Immature natural killer cell (primary cell): ENCODE measurements around the gene DENND10. TPM values are rescaled to one million over a fixed set of nuclear protein-coding genes. Genes with fewer than 3 reads are reported as not detected.

Experiments used
- DNase-seq, 3 donors: peaks; one replicate each; pipeline ENCODE4 v3.0.0; 2022; ENCODE audit warnings: mixed read lengths in 1 of 3
- H3K27ac Mint-ChIP-seq, 6 donors: one replicate each; pipeline ENCODE4 v1.8.0; 2020; ENCODE audit warnings: mixed read lengths in 6 of 6, mild to moderate bottlenecking in 5 of 6, inconsistent platforms in 4 of 6, moderate library complexity in 3 of 6
- H3K27me3 Mint-ChIP-seq, 3 donors: one replicate each; pipeline ENCODE4 v1.8.0; 2020 to 2021; ENCODE audit warnings: low read depth in 3 of 3, mild to moderate bottlenecking in 3 of 3, mixed read lengths in 3 of 3, moderate library complexity in 3 of 3, inconsistent platforms in 1 of 3
- H3K36me3 Mint-ChIP-seq, 3 donors: one replicate each; pipeline ENCODE4 v1.8.0; 2020; ENCODE audit warnings: mixed read lengths in 3 of 3, inconsistent platforms in 2 of 3, mild to moderate bottlenecking in 2 of 3
- H3K4me1 Mint-ChIP-seq, 2 donors: one replicate each; pipeline ENCODE4 v1.8.0; 2020; ENCODE audit warnings: inconsistent platforms in 2 of 2, mild to moderate bottlenecking in 2 of 2, mixed read lengths in 2 of 2, moderate library complexity in 1 of 2
- H3K4me3 Mint-ChIP-seq, 5 donors: one replicate each; pipeline ENCODE4 v1.8.0; 2020; ENCODE audit warnings: mild to moderate bottlenecking in 5 of 5, mixed read lengths in 5 of 5, inconsistent platforms in 3 of 5, moderate library complexity in 3 of 5
- H3K9me3 Mint-ChIP-seq, 6 donors: one replicate each; pipeline ENCODE4 v1.8.0; 2020; ENCODE audit warnings: mild to moderate bottlenecking in 6 of 6, mixed read lengths in 6 of 6, inconsistent platforms in 4 of 6, moderate library complexity in 3 of 6
- polyA plus RNA-seq, 3 donors: library from polyadenylated mRNA; unstranded; fragments of 300-500 nt; fragmentation: Illumina TruSeq; gene quantifications; one replicate each; pipeline ENCODE4 v1.2.3, GENCODE V29; 2021

The DENND10 gene, protein sequence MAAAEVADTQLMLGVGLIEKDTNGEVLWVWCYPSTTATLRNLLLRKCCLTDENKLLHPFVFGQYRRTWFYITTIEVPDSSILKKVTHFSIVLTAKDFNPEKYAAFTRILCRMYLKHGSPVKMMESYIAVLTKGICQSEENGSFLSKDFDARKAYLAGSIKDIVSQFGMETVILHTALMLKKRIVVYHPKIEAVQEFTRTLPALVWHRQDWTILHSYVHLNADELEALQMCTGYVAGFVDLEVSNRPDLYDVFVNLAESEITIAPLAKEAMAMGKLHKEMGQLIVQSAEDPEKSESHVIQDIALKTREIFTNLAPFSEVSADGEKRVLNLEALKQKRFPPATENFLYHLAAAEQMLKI
- polyA plus RNA-seq = 10 to 100 TPM; 26.2 to 37.4 (median 36.9) TPM

DNA sequence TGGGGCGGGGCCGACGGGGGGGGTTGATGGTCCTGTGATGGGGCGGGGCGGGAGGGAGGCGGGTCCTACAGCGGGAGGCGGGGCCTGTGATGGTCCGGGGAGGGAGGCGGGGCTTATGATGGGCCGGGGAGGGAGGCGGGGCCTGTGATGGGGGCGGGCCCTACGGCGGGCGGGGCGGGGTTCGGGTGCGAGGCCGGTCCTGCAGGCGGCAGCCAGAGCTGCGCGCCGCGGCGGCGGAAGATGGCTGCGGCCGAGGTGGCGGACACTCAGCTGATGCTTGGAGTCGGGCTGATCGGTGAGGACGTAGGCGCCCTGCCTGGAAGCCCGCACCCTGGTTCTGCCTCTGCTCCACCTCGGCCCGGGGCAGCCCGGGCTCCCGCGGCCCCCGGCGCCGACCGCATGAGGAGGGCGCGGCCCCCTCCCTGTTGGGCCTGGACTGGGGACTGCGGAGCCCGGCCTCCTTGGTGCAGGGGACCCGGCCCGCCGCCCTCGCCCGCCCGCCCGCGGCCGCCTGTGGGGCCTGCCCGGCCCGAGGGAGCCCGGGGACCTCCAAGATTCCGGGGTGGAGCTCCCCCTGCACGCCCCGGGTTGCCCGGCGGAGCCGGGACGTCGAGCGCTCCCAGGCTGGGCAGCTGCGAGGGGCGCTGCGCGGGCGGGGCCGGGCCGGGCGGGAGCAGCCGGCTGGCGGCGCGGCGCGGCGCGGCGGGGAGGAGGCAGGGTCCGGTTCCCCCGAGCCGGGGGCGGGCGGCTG, at the start of gene DENND10:
DENND10 (plus strand) TSS at position 211 of the 751 bp plus-strand sequence; CDS start at position 241, 30 bp downstream.
- H3K27ac Mint-ChIP-seq = peak within 1 kb of the TSS; percentile 31 to 91 (median 87)
- peaks cover 24 to 31% of the 10 kb centered on the region in 2 donors for H3K4me1 Mint-ChIP-seq
- H3K36me3 Mint-ChIP-seq = peaks cover 0 to 3% (median 1%) of the 10 kb centered on the region in 3 donors
- no peaks in the 10 kb centered on the region for H3K9me3 Mint-ChIP-seq
- H3K27me3 Mint-ChIP-seq = peaks cover 1 to 4% (median 3%) of the 10 kb centered on the region in 3 donors
- peak within 1 kb of the TSS; percentile 69 to 86 (median 83) for H3K4me3 Mint-ChIP-seq
- DNase-seq = peak; percentile 80 to 83 (median 82)

DNA sequence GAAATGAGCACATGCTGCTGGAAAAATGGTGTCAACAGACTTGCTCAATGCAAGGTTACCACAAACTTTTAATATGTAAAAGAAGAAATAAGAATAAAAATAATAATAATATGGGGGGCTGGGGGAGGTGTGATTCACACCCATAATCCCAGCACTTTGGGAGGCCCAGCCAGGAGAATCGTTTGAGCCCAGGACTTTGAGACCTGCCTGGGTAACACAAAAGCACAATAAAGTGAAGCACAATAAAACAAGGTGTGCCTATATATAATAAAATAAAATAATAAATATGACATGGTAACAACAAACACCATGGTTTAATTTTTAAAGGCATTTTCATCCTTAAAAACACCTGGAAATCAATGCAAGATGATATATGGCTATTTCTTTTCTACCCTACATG, 48.4 kb upstream of the DENND10 start:
- no peak overlapping the region for H3K4me3 Mint-ChIP-seq
- H3K36me3 Mint-ChIP-seq = peaks cover 27 to 65% (median 44%) of the 10 kb centered on the region in 3 donors
- no peak for DNase-seq
- peaks cover 3 to 26% of the 10 kb centered on the region in 2 donors for H3K4me1 Mint-ChIP-seq
- no peaks in the 10 kb centered on the region for H3K9me3 Mint-ChIP-seq
- H3K27ac Mint-ChIP-seq = no peak overlapping the region
- peaks cover 0 to 5% (median 0%) of the 10 kb centered on the region in 3 donors for H3K27me3 Mint-ChIP-seq

DNA sequence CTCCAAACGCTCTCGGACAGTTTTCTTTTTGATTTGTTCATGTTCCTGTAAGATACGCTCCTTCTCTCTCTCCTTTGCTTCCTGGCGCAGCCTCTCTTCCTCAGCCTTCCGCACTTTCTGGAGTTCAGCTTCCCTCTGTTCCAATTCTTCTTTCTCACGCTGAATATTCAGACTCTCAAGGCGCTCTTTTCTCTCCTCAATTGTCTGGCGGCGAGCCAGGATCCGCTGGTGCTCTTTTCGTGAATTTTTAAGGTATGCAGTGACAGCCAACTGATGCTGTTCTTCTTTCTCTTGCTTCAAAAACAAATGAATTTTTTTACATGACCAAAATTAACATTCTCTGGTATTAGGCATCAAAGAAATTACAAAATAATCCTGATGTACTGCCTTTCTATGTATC, 45.9 kb upstream of the DENND10 start:
- no peak overlapping the region for H3K4me3 Mint-ChIP-seq
- no peak for DNase-seq
- no peaks in the 10 kb centered on the region for H3K9me3 Mint-ChIP-seq
- peaks cover 25 to 47% (median 27%) of the 10 kb centered on the region in 3 donors for H3K36me3 Mint-ChIP-seq
- H3K27me3 Mint-ChIP-seq = peaks cover 0 to 5% (median 0%) of the 10 kb centered on the region in 3 donors
- H3K4me1 Mint-ChIP-seq = peaks cover 7 to 22% of the 10 kb centered on the region in 2 donors
- peak overlapping the region in 1 of 6 donors; percentile 43 for H3K27ac Mint-ChIP-seq

DNA sequence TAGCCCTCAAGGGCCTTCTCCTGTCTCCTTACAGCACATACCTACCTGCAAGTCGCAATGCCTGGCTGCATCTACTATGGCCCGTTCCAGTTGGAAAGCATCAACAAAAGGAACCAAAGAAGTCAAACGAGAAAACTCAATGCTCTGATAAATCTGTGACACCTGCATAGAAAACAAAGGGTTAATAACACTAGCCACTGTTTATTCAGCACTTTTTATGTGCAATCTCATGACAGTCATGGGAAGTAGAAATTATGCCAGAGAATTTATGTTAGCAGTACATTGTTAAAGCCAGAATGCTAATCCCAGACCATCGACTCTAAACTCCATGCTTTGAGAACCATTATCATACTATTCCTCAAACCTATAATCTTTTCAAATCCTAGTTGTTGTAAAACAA, 44.4 kb upstream of the DENND10 start:
- Mint-ChIP-seq H3K4me3 (no peak overlapping the region), H3K9me3 (no peaks in the 10 kb centered on the region)

DNA sequence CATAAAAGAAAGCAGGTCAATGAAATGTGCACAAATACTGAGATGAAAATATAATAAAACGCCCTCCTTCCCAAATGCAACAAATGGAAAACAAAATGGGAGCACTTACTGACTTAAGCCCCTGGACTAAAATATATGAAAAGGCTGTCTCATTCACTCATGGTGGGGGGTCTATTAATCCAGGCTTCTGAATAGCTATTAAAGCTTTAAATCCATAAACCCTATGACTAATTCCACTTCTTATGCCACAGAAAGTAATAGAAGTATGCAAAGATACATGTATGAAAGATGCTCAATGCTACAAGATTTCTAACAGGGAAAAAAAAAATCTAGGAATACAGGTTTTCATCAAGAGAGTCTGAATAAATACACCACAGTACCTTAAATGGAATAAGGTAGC, 43.8 kb upstream of the DENND10 start:
- H3K4me3 Mint-ChIP-seq = no peak overlapping the region
- DNase-seq = no peak
- H3K27me3 Mint-ChIP-seq = peaks cover 0 to 6% (median 5%) of the 10 kb centered on the region in 3 donors
- H3K27ac Mint-ChIP-seq = no peak overlapping the region
- H3K4me1 Mint-ChIP-seq = peaks cover 9 to 28% of the 10 kb centered on the region in 2 donors
- peaks cover 26 to 58% (median 37%) of the 10 kb centered on the region in 3 donors for H3K36me3 Mint-ChIP-seq
- H3K9me3 Mint-ChIP-seq = no peaks in the 10 kb centered on the region

More for the DNA sequence above, 44.4 kb upstream of the DENND10 start:
- no peak for DNase-seq
- Mint-ChIP-seq H3K4me1 (peaks cover 7 to 28% of the 10 kb centered on the region in 2 donors), H3K36me3 (peaks cover 22 to 59% (median 32%) of the 10 kb centered on the region in 3 donors), H3K27ac (peak overlapping the region in 1 of 6 donors; percentile 34), H3K27me3 (peaks cover 0 to 7% (median 6%) of the 10 kb centered on the region in 3 donors)

DNA sequence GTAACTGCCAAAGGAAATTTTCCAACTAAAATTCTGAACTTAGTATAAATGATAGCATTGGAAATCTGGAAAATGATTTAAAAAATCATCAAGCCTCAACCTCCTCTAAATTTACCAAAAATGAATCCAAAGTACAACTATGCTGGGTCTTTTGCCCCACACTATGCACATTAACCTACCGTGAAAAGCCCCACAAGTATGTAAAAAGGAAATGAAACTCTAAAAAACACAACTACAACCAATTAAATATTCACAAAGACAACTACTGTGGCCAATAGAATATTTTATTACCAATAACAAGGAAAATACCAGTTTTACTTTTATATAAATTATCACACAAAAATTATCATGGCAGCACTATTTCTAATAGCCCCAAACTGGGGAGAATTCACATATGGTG, 42.6 kb upstream of the DENND10 start:
- no peak for DNase-seq
- Mint-ChIP-seq H3K36me3 (peaks cover 24 to 62% (median 42%) of the 10 kb centered on the region in 3 donors), H3K4me3 (no peak overlapping the region), H3K27me3 (peaks cover 0 to 6% (median 6%) of the 10 kb centered on the region in 3 donors), H3K4me1 (peaks cover 11 to 28% of the 10 kb centered on the region in 2 donors), H3K27ac (peak overlapping the region in 3 of 6 donors; percentile 30 to 43 (median 40)), H3K9me3 (no peaks in the 10 kb centered on the region)

DNA sequence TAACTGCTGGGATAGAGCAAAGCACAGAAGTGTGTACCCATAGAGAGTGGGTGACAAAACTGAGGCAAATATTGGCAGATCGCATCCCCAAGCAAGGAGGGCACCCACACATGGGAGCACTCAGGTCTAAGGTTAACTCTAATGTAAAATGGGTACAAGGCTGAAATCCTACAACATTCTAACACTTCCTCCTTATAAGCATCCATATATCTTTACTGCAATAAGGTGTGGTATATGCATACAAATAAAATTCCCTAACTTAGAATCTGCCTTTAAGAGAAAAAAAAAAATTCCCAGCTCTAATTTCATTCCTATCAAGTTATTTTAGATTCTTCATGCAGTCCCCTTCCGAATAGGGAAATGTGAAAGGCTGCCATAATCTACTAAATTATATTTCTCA, 42.0 kb upstream of the DENND10 start:
- Mint-ChIP-seq H3K9me3 (no peaks in the 10 kb centered on the region), H3K4me3 (no peak overlapping the region), H3K36me3 (peaks cover 19 to 62% (median 36%) of the 10 kb centered on the region in 3 donors), H3K27me3 (peaks cover 0 to 6% (median 6%) of the 10 kb centered on the region in 3 donors), H3K27ac (peak overlapping the region in 2 of 6 donors; percentile 30 to 43), H3K4me1 (peaks cover 11 to 28% of the 10 kb centered on the region in 2 donors)
- no peak for DNase-seq

DNA sequence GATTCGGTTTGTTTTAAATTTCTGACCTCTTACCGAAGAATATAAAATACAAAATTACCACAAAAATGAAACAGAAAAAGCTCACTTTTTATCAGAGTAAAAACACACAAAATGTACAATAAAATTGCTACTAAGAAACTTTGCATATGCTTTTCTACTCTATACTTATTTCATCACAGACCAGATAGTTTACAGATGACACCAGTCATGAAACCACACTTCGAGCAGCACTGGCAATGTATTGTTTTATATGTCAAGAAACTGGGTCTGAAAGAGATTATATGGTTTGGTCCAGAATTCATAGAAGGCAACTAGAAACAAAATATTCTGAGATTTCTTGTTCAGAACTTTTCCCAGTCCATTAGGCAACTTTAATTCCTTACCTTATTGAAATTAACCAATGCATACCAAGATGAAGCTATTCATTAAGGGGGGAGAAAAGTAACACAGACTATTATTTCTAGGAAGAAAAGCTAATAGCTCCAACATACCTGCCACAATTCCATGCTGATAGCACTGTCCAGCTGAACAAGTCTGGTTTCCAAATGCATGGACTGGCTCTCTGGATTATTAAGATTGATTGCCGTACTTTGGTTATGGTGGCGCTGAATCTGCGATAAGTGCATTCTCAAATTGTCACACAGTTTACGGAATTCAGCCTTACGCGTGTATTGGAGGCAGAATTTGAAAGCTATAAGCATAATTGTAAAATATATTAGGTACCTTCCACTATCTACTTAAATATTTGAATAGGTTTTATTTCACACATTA, 33.3 kb upstream of the DENND10 start:
- no peak for DNase-seq
- peaks cover 0 to 2% (median 0%) of the 10 kb centered on the region in 3 donors for H3K27me3 Mint-ChIP-seq
- peaks cover 30 to 37% of the 10 kb centered on the region in 2 donors for H3K4me1 Mint-ChIP-seq
- no peak overlapping the region for H3K4me3 Mint-ChIP-seq
- H3K9me3 Mint-ChIP-seq = no peaks in the 10 kb centered on the region
- peak overlapping the region in 2 of 6 donors; percentile 7 to 12 for H3K27ac Mint-ChIP-seq
- H3K36me3 Mint-ChIP-seq = peaks cover 15 to 42% (median 27%) of the 10 kb centered on the region in 3 donors

DNA sequence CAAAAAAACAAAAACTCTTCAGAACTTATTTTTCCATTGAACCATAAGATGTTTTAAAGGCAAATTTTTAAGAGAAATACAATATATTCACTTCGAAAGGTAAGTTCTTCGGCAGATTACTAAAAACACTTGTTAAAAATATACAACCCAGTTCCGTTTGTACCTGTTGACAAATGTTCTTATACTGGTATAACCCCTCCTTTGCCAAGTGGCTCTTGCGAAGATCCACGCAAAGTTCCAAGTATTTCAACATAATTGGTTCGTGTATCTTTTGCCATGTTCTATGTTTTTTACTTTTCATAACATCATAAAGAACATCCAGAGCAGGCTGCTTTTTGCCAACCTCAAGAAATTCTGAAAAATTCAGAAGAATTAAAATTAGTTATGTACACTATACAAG, 30.3 kb upstream of the DENND10 start:
- peaks cover 15 to 33% (median 23%) of the 10 kb centered on the region in 3 donors for H3K36me3 Mint-ChIP-seq
- H3K4me1 Mint-ChIP-seq = peaks cover 49 to 58% of the 10 kb centered on the region in 2 donors

DNA sequence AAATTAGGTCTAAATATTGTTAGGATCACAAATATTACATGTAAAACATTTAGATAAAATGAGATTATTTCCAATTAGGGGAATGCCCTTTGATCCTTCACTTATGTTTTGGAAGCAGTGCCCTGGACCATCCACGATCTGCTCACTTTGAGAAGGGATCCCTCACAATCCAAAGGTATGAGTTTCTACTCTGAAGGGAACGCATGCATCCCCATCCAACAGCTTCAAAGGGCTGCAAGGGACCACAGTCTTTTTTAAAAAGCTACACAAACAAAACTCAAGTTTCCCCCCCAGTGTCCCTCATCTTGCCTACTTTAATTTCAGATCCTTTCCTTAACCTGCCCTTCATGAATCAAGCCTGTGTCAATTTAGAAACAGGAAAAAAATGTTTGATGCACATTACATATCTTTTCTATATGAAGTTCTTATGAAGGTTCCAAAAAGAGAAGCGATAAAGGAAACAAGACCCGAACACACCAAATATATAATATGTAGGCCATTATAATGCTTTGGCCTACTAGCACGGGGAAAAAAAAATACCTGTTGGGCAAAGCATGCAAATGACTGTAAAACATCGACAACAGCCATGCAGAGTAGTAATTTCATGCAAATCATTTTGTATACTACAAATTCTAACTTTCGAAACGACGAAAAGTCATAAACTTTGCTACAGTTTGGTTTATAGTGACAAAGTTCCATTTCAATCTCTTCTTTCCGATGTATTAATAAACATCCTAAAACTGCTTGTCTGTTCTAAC, 25.3 kb upstream of the DENND10 start:
- Mint-ChIP-seq H3K4me1 (peaks cover 56 to 66% of the 10 kb centered on the region in 2 donors), H3K36me3 (no peaks in the 10 kb centered on the region), H3K4me3 (peak overlapping the region; percentile 96 to 98 (median 97)), H3K27ac (peak overlapping the region; percentile 94 to 100 (median 98)), H3K27me3 (peaks cover 10 to 22% (median 22%) of the 10 kb centered on the region in 3 donors), H3K9me3 (no peaks in the 10 kb centered on the region)
- no peak for DNase-seq

More for the DNA sequence above, 30.3 kb upstream of the DENND10 start:
- DNase-seq = no peak
- H3K9me3 Mint-ChIP-seq = no peaks in the 10 kb centered on the region
- no peak overlapping the region for H3K4me3 Mint-ChIP-seq
- H3K27ac Mint-ChIP-seq = peak overlapping the region in 5 of 6 donors; percentile 9 to 59 (median 53)
- H3K27me3 Mint-ChIP-seq = no peaks in the 10 kb centered on the region

DNA sequence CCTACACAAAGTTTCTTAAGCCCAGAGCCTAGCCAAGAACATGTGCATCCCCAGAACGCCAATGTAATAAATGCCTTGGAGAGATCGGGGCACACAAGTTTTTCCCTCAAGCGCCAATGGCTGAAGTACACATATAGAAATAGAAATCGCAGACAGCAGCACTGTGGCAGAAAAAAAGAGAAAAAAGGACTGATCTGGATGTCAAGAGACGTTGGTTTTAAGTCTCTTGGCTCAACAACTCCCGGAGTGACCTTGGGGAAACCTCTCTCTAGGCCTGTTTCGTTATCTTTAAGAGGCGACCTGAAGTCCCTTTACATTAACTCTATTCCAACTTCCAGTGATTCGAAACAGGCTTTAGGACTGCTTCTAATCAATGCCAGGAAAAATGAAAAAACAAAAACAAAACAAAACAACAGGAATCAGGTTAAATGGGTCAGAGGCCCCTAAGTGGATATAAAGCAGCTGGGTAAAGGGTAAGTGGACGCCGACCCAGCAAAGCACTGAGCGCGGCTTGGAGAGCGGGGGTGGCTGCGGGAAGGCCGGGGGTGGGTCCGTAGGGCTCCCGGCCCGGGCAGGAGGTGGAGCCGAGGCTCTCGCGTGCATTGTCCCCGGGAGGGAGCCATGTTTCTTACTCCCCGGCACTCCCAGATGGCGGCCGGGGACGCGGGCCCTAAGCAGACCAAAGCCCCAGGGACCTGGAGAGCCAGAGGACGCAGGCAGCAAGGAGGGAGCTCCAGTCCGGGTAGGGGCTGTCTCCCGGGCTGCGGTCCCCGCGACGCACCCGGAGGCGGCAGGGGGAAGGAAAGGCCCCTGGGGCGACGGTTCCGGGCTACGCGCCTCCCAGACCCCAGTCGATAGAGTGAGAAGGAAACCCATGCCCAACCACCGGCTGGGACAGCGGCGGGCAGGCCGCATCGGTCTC, 24.1 kb upstream of the DENND10 start:
- H3K4me1 Mint-ChIP-seq = peaks cover 50 to 61% of the 10 kb centered on the region in 2 donors
- peak overlapping the region; percentile 94 to 100 (median 98) for H3K27ac Mint-ChIP-seq
- no peaks in the 10 kb centered on the region for H3K36me3 Mint-ChIP-seq
- H3K27me3 Mint-ChIP-seq = peaks cover 10 to 22% (median 22%) of the 10 kb centered on the region in 3 donors
- DNase-seq = peak; percentile 60 to 67 (median 63)
- H3K4me3 Mint-ChIP-seq = peak overlapping the region; percentile 96 to 98 (median 97)
- H3K9me3 Mint-ChIP-seq = no peaks in the 10 kb centered on the region
